IPS DF 4.7 (cell line): ENCODE results near the gene SST.

ENCODE experiments used
- DNase-seq: peaks from one replicate; pipeline ENCODE4 v3.0.0-alpha.2; 2013; ENCODE audit warnings: low spot score; ENCODE audit errors: extremely low read depth

SST gene

DNA sequence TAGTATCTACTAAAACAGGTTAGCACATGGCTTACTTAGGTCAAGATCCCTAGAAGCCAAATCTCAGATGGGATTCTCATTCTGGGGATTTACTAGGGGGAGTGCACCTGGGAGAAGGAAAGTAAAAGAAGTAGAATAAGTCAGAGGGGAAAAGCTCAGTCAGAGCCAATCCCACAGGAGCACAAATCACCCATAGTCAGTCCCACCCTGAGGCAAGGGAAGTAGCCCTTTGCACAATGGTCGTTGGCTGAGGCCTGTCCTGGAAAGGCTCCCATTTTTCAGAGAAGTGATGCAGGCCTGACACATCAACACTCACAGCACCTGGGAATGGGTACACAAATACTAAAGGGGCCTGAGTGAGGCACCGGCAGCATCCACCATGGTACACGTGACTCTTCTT lies 39.8 kb downstream of the SST start:
- no peak for DNase-seq

DNA sequence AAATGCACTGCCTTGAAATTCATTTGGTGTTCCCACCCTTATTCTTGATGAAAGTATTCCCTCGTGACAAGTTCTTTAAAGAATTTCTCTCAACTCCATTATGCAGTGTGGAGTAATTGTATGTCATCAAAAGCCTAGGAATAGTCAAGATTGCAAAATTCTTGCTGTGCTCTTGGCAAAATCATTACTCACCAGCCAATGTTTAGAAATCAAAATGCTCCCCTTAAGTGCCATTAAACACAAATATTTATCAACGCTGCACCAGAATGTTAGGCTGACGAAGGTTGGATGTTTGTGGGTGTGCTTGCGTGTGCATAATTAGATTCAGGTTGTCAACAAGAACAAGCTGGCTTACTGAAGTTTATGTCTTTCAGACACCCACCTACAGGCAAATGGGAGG lies 40.5 kb downstream of the SST start:
- no peak for DNase-seq

DNA sequence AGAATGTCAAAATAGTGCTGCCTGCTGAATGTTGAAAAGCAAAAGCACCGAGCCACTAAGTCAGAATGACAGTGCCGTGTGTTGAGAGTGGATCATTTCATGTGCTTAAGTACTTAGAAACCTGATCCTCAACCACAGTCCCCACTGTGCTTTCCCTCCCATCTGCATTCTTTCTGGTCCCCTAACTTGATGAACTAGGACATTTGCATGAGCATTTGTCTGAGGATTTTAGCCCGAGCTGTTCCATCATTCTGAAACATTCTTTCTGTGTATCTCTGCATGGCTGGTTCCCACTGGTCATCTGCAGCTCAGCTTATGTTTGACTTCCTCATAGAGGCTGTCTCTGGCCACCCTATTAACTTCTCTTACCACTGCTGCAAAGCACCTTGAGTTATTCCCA lies 42.0 kb downstream of the SST start:
- no peak for DNase-seq

DNA sequence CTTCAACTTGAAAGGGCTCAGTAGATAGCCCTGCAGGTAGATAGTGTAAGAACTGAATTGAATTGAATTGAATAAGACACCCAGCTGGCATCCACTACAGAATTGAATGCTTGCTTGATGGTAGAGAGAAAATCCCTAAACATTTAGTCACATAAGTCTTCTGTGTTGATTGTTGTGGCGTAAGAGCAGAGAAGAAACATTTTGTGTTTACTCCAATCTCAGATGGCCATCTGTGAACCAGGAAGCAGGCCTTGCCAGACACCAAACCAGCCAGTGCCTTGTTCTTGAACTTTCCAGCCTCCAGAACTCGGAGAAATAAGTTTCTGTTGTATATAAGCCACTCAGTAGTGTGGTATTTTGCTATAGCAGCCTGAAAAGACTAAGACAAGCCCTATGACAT lies 43.6 kb downstream of the SST start:
- no peak for DNase-seq

DNA sequence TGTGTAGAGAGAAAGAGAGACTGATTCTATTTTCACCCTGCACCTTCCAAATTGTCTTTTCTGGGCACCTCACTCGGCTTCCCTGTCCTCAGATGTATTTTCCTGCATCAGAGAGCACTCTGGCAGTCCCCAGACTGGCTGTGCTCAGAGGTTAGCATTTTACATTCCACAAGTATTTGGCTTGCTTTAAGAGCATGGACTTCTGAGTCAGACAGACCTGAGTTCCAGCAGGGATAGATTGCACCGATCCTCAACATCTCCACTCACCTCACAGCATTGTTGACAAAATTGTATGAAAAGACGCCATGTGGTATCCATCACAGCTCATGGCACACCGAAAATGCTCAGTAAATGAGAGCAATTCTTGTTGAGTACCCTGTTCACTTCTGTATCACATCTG lies 45.6 kb downstream of the SST start:
- DNase-seq: no peak

DNA sequence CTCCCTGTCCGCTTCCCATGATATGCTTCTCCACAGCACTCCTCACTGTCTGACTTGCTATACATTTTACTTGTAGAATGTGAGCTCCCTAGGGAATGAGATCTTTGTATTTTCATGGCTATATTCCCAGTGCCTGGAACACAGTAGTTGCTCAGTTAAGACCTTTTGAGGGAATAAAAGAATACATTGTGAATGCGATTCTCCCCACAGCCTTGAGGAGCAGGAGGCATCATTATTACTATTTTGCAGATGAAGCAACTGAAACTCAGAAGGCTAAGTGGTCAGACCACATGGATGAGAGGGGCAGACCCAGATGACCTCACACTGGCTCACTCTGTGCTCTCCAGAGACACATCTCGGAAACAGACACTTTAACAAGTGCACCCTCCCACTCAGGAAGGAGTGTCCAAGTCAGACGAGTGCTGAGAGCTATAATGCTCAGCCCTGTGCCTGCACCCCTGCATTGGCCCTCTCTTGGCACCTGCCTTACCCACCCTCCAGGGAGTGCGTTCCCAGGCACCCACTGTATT lies 46.8 kb downstream of the SST start:
- DNase-seq: no peak

DNA sequence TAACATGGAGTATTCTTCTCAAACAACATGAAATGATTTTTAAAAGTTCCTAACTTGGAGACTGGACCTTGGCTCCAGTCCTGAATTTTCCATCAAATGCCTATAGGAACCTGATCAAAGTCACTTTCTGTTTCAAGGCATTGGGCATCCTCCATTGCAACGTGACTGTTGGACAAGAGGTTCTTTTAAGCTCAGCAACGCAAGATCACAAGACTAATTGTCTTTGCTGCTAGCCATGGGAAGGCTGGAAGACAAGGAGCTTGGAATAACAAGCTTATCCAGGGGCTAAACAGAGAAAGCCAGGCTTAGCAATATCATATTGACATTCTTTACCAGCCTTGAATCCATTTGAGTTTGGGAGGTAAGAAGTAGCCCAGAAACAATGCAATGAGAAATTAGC lies 48.3 kb downstream of the SST start:
- DNase-seq: no peak

DNA sequence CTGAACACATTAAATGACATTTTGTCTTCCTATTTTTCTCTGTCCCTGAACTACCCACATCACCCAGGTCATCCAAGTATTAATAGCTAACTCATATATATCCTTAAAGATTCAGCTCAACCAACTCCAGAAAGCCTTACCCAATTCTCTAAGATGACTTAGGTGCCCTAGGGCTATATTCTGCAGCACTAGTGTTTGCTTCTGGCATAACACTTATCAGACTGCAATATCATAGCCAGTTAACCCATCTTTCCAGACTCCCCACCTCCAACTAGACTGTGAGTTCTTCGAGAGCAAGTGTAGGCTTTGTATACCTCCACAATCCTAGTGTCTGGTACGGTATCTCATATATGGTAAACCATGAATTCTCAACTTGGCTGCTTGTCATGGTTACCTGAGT lies 50.7 kb downstream of the SST start:
- DNase-seq: no peak
